Activated CD4-positive, alpha-beta T cell treated with anti-CD3 and anti-CD28 coated beads, Interleukin-2, Interleukin-6, amounts not matched to agents 100 ng/mL and 50 ng/mL, durations not matched to agents 16 hours and 8 hours (primary cell): ENCODE measurements around the gene RAET1E.
"Not testable (repeated sequence)": the region's sequence is repeated elsewhere in the genome, so short reads cannot be mapped to it uniquely, and the experiment has no call there.

Experiments
- DNase-seq: peaks from one replicate; pipeline ENCODE4 v3.0.0-alpha.2; 2020

The RAET1E gene

GRCh38 chr6:149860834-149861602 lies 36.9 kb downstream of the RAET1E start:
- no peak for DNase-seq

GRCh38 chr6:149860513-149860833 lies 37.4 kb downstream of the RAET1E start:
- no peak for DNase-seq

GRCh38 chr6:149859938-149860337 lies 38.0 kb downstream of the RAET1E start:
- DNase-seq: no peak

- no peak for DNase-seq
These were observed 38.5 kb downstream of the RAET1E start for GRCh38 chr6:149859368-149859767.

- no peak for DNase-seq
These were observed 40.4 kb downstream of the RAET1E start for GRCh38 chr6:149857541-149857940.

GRCh38 chr6:149856256-149856994 lies 41.5 kb downstream of the RAET1E start:
- no peak for DNase-seq

GRCh38 chr6:149855741-149856140 lies 42.2 kb downstream of the RAET1E start:
- DNase-seq: no peak

GRCh38 chr6:149855040-149855654 lies 42.8 kb downstream of the RAET1E start:
- DNase-seq: no peak

- DNase-seq: no peak
These were observed 43.4 kb downstream of the RAET1E start for GRCh38 chr6:149854532-149854931.

GRCh38 chr6:149854017-149854416 lies 43.9 kb downstream of the RAET1E start:
- not testable (repeated sequence) for DNase-seq

- peak; percentile 37 for DNase-seq
These were observed 45.0 kb downstream of the RAET1E start for GRCh38 chr6:149852881-149853280.

GRCh38 chr6:149852180-149852579 lies 45.7 kb downstream of the RAET1E start:
- peak; percentile 24 for DNase-seq

- no peak for DNase-seq
These were observed 46.3 kb downstream of the RAET1E start for GRCh38 chr6:149851461-149852110.

- not testable (repeated sequence) for DNase-seq
These were observed 49.6 kb downstream of the RAET1E start for GRCh38 chr6:149848343-149848742.
